Inferior parietal cortex (tissue), 1 donor: ENCODE data around the gene SH3D21.

Experiments used
- DNase-seq: peaks from one replicate; pipeline ENCODE4 v3.0.0-alpha.2; 2016; ENCODE audit errors: extremely low spot score

SH3D21 gene

DNA sequence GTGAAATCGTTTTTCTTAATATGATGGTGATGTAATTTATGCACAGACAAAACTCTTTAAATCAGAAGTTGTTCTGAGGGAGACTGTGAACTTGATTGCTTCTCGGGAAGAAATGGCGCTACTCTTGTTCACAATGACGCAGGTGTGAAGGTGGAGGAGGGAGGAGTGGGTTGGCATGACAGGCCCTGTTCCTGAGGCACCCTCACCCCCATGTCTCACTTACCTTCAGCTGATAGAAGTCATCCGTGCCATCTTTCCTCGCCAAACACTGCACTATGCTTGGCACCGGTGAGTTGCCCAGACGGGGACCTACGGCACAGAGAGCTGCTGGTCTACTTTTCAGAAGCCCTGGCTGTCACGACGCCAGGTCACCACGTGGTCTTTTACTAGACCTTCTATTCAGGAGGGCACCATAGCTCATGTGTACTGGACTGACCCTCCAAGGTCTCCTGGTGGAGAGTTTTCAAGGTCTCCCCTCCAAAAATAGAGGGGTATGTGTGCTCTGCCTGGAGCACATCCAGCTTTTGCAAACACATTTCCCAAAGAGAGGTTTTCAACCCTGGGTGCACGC, 52.4 kb downstream of the SH3D21 start:
- DNase-seq = no peak

DNA sequence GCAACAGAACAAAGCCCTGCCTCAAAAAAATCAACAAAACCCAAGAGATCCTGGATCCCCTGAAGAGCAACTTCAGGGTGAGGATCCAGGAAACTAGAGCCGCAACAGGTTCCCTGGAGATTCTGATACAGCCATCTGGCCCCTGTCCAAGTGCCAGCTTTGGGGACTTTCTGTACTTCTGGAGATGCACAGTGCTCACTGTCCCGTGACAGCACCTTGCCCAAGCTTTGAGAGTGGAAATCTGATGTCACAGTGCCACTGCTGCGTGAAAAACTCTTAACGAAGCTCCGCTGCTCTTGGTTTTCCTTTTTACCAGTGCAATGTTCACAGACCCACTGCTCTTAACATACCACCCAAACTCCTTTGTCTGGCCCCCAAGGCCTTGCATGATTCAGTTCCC, 53.2 kb downstream of the SH3D21 start:
- no peak for DNase-seq

DNA sequence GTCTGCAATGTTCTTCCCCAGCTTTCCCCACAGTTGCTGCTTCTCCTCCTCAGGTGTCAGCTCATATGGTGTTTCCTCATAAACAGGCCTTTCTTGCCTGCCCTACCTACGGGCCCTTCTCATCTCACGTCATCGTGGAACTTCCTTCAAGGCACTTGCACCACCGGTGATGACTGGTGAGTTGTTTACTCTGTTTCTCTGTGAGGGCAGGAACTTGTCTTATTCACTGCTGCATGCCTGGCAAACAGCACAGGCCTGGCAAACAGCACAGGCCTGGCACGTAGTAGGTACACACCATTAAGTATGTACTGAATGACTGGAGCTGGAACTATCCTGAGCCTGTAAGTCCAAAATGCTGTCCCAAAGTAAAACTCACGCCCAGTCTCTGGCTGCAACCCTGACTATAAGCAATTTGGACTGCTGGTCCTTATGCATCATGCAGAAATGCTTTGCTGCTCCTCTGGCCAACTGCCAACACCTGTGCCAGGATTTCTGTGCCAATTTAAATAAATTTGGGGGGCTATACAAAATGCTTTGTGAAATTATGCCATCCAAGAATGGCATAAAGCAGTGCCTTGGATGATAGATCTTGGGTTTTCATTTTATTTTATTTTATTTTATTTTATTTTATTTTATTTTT, 53.9 kb downstream of the SH3D21 start:
- DNase-seq = no peak

DNA sequence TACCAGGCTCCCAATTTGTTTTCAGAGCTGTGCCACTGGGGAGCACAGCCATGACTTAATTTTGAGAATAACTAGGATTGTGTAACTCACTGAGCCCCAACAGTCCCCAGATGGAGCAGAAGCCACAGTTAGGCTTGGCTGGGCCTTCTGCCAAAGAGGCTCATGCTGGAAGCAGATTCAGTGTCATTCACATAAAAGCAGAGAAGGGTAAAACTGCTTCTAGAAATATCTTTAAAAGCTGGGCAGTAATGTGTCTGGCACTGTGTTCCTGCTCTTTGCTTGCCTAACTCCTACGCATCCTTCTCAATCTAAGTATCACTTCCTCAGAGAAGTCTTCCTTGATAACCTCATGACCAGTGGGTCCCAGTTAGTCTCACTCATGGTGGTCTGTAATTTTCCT, 59.2 kb downstream of the SH3D21 start:
- DNase-seq = peak; percentile 69

DNA sequence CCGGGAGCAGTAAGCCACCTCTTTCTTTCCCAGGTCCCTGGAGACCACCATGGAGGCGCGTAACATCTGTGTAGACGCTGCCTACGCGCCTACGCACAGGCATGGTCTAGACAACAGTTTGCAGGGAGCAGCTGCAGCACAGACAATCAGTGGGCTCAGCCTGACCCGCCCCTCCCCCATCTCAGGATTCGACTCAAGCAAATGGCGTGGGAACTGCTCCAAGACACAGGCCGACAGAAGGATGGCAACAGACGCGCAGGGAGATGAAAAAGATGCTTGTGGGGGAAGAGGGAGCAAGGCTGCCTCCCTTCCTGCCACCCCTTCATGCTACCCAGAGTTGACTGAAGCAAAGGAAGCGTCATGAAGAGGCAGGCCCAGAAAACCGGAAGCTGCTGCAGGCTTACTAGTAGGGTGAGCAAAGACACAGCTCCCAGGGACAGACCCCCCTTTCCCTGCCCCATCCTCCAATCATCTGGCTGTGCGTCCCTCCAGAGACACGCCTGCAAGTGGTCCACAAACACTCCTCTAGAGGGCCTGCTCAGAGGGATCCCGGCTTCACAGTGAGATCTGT, 60.0 kb downstream of the SH3D21 start:
- DNase-seq = peak; percentile 47

DNA sequence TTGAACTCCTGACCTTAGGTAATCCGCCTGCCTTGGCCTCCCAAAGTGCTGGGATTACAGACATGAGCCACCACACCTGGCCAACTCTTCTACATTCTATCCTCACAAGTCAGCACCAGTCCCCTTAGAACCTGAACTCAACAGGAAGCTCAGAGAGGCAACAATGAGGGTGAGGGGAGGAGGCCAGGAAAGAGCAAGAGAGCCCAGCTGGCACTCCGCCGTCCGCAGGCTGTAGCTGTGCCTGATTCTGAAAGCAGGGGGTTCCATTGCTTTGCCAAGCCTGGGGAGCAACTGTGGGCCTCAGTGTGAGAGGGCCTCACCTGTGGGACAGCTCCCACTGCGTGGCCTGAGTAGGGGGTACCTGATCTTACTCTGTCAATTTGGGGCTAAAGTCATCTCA, 60.9 kb downstream of the SH3D21 start:
- DNase-seq = no peak

DNA sequence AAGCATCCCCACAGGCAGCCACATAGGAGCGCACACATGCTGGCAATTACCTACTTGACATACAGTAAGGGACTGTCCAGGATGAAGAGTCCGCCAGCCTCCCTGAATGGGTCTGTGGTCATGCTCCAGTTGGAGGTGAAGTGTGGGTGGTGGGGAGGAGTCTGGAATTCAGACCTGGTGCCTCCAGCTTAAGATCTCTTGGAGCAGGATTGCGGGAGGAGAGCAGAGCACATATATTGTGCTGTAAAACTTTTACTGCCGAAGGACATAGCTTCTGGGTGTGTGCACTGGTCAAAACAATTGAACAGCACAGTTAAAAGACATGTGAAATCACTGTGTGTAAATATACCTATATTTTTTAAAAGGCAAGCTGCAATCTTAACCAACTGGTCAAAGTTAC, 61.6 kb downstream of the SH3D21 start:
- DNase-seq = no peak

DNA sequence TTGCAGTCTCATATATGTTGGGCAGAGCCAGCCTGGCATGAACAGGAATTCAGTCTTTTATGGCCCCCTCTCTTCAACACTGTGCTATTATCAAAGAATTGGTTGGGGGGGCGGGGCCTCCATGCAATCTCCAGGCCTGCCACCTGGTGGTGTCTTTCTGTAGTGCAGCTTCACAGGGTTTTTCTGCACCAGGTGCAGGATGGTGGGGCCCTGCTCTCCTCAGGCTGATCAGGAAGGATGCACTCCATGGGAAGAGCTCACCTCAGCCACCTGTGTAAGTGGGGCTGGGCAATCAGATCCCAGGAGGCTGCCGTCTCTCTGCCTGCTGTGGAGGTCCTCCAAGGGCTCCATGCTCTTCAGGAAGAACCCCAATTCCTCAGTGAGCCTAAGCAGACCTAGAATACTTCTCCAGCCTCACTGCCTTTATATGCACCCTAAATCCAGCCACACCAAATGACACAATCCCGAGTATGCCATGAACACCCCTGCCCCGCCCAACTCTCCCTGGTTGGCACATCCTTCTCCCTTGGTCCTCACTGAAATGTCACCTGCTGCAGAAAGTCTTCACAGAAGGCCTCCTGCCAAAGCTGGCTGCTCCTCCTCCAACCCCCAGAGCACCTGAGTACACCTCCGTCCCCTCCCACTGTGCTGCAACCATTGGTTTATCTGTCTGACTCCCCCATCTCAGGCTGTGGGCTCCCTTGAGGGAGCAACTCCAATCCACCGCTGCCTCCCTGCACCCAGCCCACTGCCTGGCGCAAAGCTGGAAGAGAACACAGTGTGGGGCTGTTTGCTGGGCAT, 63.1 kb downstream of the SH3D21 start:
- peak; percentile 84 for DNase-seq
